HCT116 (cell line): ENCODE results near the gene PUM1. TPM values are rescaled to one million over a fixed set of nuclear protein-coding genes. Genes with fewer than 3 reads are reported as not detected.

Experiments used
- ATAC-seq: fragments of 200-7000 bp; cut with Tn5 transposase; 2 replicates; pipeline ENCODE4 v1.9.1; 2020; ENCODE audit warnings: mild to moderate bottlenecking, moderate library complexity
- BruUV-seq: library from RNA; stranded (reverse); fragments of 400-500 nt; replicated peaks from 2 replicates; lab custom pipeline; 2021; lab: Mats Ljungman, UMichigan
- CTCF ChIA-PET: fragments of 300-600 bp; sonication (Branson Sonifier 250); formaldehyde crosslinking; loops from one replicate; lab custom pipeline; 2021; ENCODE audit warnings: antibody characterized with exemption; lab: Charles Lee
- POLR2A ChIA-PET: fragments of 300-600, 350-600 bp; sonication (Branson Sonifier 250); formaldehyde crosslinking; loops from one replicate; lab custom pipeline; 2021; ENCODE audit warnings: antibody characterized with exemption; lab: Charles Lee
- RAD21 ChIA-PET, 2 experiments: fragments of 300-600 bp; sonication (Branson Sonifier 250); formaldehyde crosslinking; loops; one replicate each; lab custom pipeline; 2023; ENCODE audit warnings: low total read pairs in 2 of 2; ENCODE audit not compliant: uncharacterized antibody in 2 of 2, unreplicated experiment in 2 of 2, low non-redundant PET in 1 of 2; lab: Charles Lee
- DNase-seq: peaks from one replicate; pipeline ENCODE4 v3.0.0-alpha.2; 2010; ENCODE audit warnings: low read depth, low spot score
- H2AFZ ChIP-seq: fragments of 200-600 bp; shearing (Covaris generic), sonication (generic); 2 replicates; pipeline ENCODE4 v1.6.1; 2017; ENCODE audit warnings: low read depth, mixed run types, mixed read lengths, antibody characterized with exemption, low read length; ENCODE audit not compliant: poor library complexity, severe bottlenecking
- H3K27ac ChIP-seq: 2 replicates; pipeline ENCODE4 v1.5.1; 2012; ENCODE audit warnings: low read depth, low read length
- H3K27me3 ChIP-seq: fragments of 200-600 bp; sonication (generic); 2 replicates; pipeline ENCODE4 v1.6.1; 2016; ENCODE audit warnings: mixed run types, low read length, mixed read lengths; ENCODE audit not compliant: insufficient read depth
- H3K36me3 ChIP-seq, 2 experiments: fragments of 200-500 bp in 1 of 2; fragments of 200-600 bp in 1 of 2; sonication (Bioruptor generic) in 1 of 2; sonication (generic) in 1 of 2; 2 replicates each; pipeline versions ENCODE4 v1.5.1 to v1.6.1; 2014 to 2016; ENCODE audit warnings: low read length in 2 of 2, inconsistent platforms in 1 of 2, mixed read lengths in 1 of 2, mixed run types in 1 of 2; ENCODE audit not compliant: insufficient read depth in 2 of 2, control insufficient read depth in 1 of 2
- H3K4me1 ChIP-seq, 2 experiments: fragments of 200-600 bp in 1 of 2; sonication (generic) in 1 of 2; 2 replicates each; pipeline versions ENCODE4 v1.5.1 to v1.6.1; 2012 to 2017; ENCODE audit warnings: low read length in 2 of 2, inconsistent platforms in 1 of 2, mild to moderate bottlenecking in 1 of 2, mixed read lengths in 1 of 2, mixed run types in 1 of 2, moderate library complexity in 1 of 2; ENCODE audit not compliant: insufficient read depth in 2 of 2, control insufficient read depth in 1 of 2
- H3K4me2 ChIP-seq: fragments of 200-600 bp; sonication (generic); 2 replicates; pipeline ENCODE4 v1.6.1; 2017; ENCODE audit warnings: mixed run types, low read length, mixed read lengths
- H3K4me3 ChIP-seq, 2 experiments: fragments of 200-600 bp in 1 of 2; sonication (generic) in 1 of 2; replicated peaks in 1 of 2; 2 replicates each; pipeline ENCODE4 v1.5.1; 2011 to 2016; ENCODE audit warnings: low read length in 2 of 2, control low read depth in 1 of 2, low read depth in 1 of 2, mild to moderate bottlenecking in 1 of 2, mixed read lengths in 1 of 2, mixed run types in 1 of 2
- H3K79me2 ChIP-seq: fragments of 200-600 bp; sonication (generic); 2 replicates; pipeline ENCODE4 v1.6.1; 2017; ENCODE audit warnings: mild to moderate bottlenecking, mixed run types, low read length, moderate library complexity, mixed read lengths; ENCODE audit not compliant: insufficient read depth
- H3K9ac ChIP-seq: fragments of 200-600 bp; sonication (generic); 2 replicates; pipeline ENCODE4 v1.6.1; 2016; ENCODE audit warnings: low read length, mixed read lengths
- H3K9me2 ChIP-seq: fragments of 200-600 bp; sonication (generic), shearing (Covaris generic); 2 replicates; pipeline ENCODE4 v1.6.1; 2017; ENCODE audit warnings: mixed run types, mild to moderate bottlenecking, moderate library complexity; ENCODE audit not compliant: insufficient read depth
- H3K9me3 ChIP-seq, 2 experiments: fragments of 200-500 bp in 1 of 2; fragments of 200-600 bp in 1 of 2; sonication (Bioruptor generic) in 1 of 2; sonication (generic) in 1 of 2; 2 replicates each; pipeline ENCODE4 v1.6.1; 2014 to 2017; ENCODE audit warnings: low read length in 2 of 2, mixed read lengths in 2 of 2, inconsistent platforms in 1 of 2, low read depth in 1 of 2, mild to moderate bottlenecking in 1 of 2, mixed run types in 1 of 2, moderate library complexity in 1 of 2; ENCODE audit not compliant: control insufficient read depth in 1 of 2, insufficient read depth in 1 of 2
- H4K20me1 ChIP-seq: fragments of 200-600 bp; sonication (generic), shearing (Covaris generic); 2 replicates; pipeline ENCODE4 v1.6.1; 2017; ENCODE audit warnings: mixed run types, mild to moderate bottlenecking, moderate library complexity; ENCODE audit not compliant: insufficient read depth
- ATF3 ChIP-seq: IDR thresholded peaks from 2 replicates; pipeline ENCODE4 v1.6.1; 2012
- CBX3 ChIP-seq: IDR thresholded peaks from 2 replicates; pipeline ENCODE4 v1.6.1; 2012; ENCODE audit warnings: low read depth
- CEBPB ChIP-seq: IDR thresholded peaks from 2 replicates; pipeline ENCODE4 v1.6.1; 2012; ENCODE audit warnings: low read depth
- CTCF ChIP-seq, 3 experiments: fragments of 200-600 bp in 1 of 3; sonication (generic) in 1 of 3; IDR thresholded peaks in 2 of 3; conservative IDR thresholded peaks in 1 of 3; 2 replicates each; pipeline ENCODE4 v1.5.1; 2012 to 2017; ENCODE audit warnings: low read depth in 2 of 3, low read length in 2 of 3, antibody characterized with exemption in 1 of 3, borderline replicate concordance in 1 of 3, control low read depth in 1 of 3, mild to moderate bottlenecking in 1 of 3, mixed read lengths in 1 of 3, mixed run types in 1 of 3, moderate library complexity in 1 of 3; ENCODE audit not compliant: insufficient read depth in 1 of 3
- ELF1 ChIP-seq: IDR thresholded peaks from 2 replicates; pipeline ENCODE4 v1.6.1; 2012; ENCODE audit warnings: low read depth, borderline replicate concordance
- EZH2phosphoT487 ChIP-seq: fragments of 200-600 bp; IDR thresholded peaks from 2 replicates; pipeline ENCODE4 v1.6.1; 2018; ENCODE audit warnings: antibody characterized with exemption, borderline replicate concordance
- FOSL1 ChIP-seq: IDR thresholded peaks from 2 replicates; pipeline ENCODE4 v1.6.1; 2012; ENCODE audit warnings: low read depth
- POLR2A ChIP-seq: IDR thresholded peaks from 2 replicates; pipeline ENCODE4 v1.7.0; 2011; ENCODE audit warnings: borderline replicate concordance; ENCODE audit not compliant: insufficient read depth, insufficient read length; ENCODE audit errors: extremely low read depth
- POLR2AphosphoS5 ChIP-seq: IDR thresholded peaks from 2 replicates; pipeline ENCODE4 v1.6.1; 2011; ENCODE audit warnings: mild to moderate bottlenecking, low read depth, low read length, moderate library complexity
- SP1 ChIP-seq: IDR thresholded peaks from 2 replicates; pipeline ENCODE4 v1.6.1; 2012; ENCODE audit warnings: low read depth
- SRF ChIP-seq: IDR thresholded peaks from 2 replicates; pipeline ENCODE4 v1.6.1; 2012; ENCODE audit warnings: low read depth
- TCF7L2 ChIP-seq: IDR thresholded peaks from 2 replicates; pipeline ENCODE4 v1.7.0; 2011; ENCODE audit warnings: borderline replicate concordance, inconsistent platforms; ENCODE audit not compliant: insufficient read depth, insufficient read length; ENCODE audit errors: extremely low read depth
- YY1 ChIP-seq: IDR thresholded peaks from 2 replicates; pipeline ENCODE4 v1.6.1; 2011; ENCODE audit warnings: low read length, low read depth, moderate library complexity, mild to moderate bottlenecking; ENCODE audit not compliant: insufficient replicate concordance; ENCODE audit errors: extremely low read depth
- ZFX ChIP-seq: fragments of 450-650 bp; IDR thresholded peaks from 2 replicates; pipeline ENCODE4 v1.6.1; 2017
- ZNF274 ChIP-seq: fragments of 200-500 bp; sonication (Bioruptor generic); IDR thresholded peaks from 2 replicates; pipeline ENCODE4 v1.6.1; 2014; ENCODE audit warnings: mild to moderate bottlenecking, low read depth, low read length, inconsistent platforms
- intact Hi-C: fragments of 100-400 bp; cut with micrococcal nuclease; formaldehyde crosslinking; loops from 2 replicates; pipeline ENCODE4 v1.10.0; 2022
- total RNA-seq: library from RNA; stranded (reverse); gene quantifications from one replicate; pipeline ENCODE4 v1.2.1, GENCODE V29; 2021; ENCODE audit not compliant: unreplicated experiment
- TF ChIP-seq, protein P1 (sequence below): IDR thresholded peaks from 2 replicates; pipeline ENCODE4 v1.6.1; 2012; ENCODE audit warnings: low read depth

Gene PUM1
- total RNA-seq, 1 experiment from 2014 or later: 113 TPM

- Histone ChIP-seq H3K4me1 (no peaks in the 10 kb centered on the region; a peak in 1 of 4 replicates), H3K79me2 (no peaks in the 10 kb centered on the region), H3K4me3 (no peak overlapping the region), H3K27me3 (no peaks in the 10 kb centered on the region), H3K9ac (no peak overlapping the region), H2AFZ (no peak overlapping the region), H3K9me3 (no peaks in the 10 kb centered on the region), H3K36me3 (peaks cover 4 to 5% of the 10 kb centered on the region in 2 experiments; a peak in 2 of 4 replicates), H3K27ac (no peak overlapping the region), H3K4me2 (no peak overlapping the region), H4K20me1 (no peaks in the 10 kb centered on the region), H3K9me2 (no peaks in the 10 kb centered on the region)
- BruUV-seq: no TSS peak
- ChIA-PET POLR2A (no interaction called here), CTCF (interaction anchor here (0.8 to 1.9 kb wide), 6 partner anchors 8 to 210 kb away, joined by 3 to 13 read pairs (median 6); no protein-coding TSS in a partner anchor), RAD21 (interaction anchor here in 1 of 2 experiments (1.1 kb wide), 1 partner anchor 209 kb away, joined by 3 read pairs; no protein-coding TSS in a partner anchor)
- intact Hi-C loops: loop anchor here (5.0 kb wide), 1 partner anchor 146 kb away; no protein-coding TSS in a partner anchor
- no peak for ATAC-seq
- TF ChIP-seq ATF3 (no peak), ZFX (no peak), SP1 (no peak), POLR2AphosphoS5 (no peak), ELF1 (no peak), CEBPB (no peak), CBX3 (no peak), POLR2A (no peak), CTCF (IDR thresholded peaks at IDR 0.05 in 2 of 3, conservative IDR thresholded peaks at IDR 0.05 in 1 of 3; ENCODE audit: borderline replicate concordance in 1 of 3, insufficient read depth in 1 of 3, low read depth in 2 of 3, low read length in 2 of 3) (no peak), FOSL1 (no peak), ZNF274 (no peak), TCF7L2 (no peak), YY1 (no peak), EZH2phosphoT487 (no peak), SRF (no peak)
- TF ChIP-seq, protein P1, sequence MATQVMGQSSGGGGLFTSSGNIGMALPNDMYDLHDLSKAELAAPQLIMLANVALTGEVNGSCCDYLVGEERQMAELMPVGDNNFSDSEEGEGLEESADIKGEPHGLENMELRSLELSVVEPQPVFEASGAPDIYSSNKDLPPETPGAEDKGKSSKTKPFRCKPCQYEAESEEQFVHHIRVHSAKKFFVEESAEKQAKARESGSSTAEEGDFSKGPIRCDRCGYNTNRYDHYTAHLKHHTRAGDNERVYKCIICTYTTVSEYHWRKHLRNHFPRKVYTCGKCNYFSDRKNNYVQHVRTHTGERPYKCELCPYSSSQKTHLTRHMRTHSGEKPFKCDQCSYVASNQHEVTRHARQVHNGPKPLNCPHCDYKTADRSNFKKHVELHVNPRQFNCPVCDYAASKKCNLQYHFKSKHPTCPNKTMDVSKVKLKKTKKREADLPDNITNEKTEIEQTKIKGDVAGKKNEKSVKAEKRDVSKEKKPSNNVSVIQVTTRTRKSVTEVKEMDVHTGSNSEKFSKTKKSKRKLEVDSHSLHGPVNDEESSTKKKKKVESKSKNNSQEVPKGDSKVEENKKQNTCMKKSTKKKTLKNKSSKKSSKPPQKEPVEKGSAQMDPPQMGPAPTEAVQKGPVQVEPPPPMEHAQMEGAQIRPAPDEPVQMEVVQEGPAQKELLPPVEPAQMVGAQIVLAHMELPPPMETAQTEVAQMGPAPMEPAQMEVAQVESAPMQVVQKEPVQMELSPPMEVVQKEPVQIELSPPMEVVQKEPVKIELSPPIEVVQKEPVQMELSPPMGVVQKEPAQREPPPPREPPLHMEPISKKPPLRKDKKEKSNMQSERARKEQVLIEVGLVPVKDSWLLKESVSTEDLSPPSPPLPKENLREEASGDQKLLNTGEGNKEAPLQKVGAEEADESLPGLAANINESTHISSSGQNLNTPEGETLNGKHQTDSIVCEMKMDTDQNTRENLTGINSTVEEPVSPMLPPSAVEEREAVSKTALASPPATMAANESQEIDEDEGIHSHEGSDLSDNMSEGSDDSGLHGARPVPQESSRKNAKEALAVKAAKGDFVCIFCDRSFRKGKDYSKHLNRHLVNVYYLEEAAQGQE: no peak
- DNase-seq: no peak
These were observed 137.3 kb downstream of the PUM1 start for GRCh38 chr1:30928171-30928570.
